HG02571 (cell line): ENCODE data around the gene MICALL1.
A peak's percentile ranks its signal among the peaks of the same experiment; 100 is the strongest.

Experiments used
- ATAC-seq: cut with Tn5 transposase; IDR thresholded peaks from one replicate; pipeline ENCODE4 v1.9.1; 2021; ENCODE audit warnings: mild to moderate bottlenecking, moderate library complexity; ENCODE audit not compliant: unreplicated experiment

The MICALL1 gene

DNA sequence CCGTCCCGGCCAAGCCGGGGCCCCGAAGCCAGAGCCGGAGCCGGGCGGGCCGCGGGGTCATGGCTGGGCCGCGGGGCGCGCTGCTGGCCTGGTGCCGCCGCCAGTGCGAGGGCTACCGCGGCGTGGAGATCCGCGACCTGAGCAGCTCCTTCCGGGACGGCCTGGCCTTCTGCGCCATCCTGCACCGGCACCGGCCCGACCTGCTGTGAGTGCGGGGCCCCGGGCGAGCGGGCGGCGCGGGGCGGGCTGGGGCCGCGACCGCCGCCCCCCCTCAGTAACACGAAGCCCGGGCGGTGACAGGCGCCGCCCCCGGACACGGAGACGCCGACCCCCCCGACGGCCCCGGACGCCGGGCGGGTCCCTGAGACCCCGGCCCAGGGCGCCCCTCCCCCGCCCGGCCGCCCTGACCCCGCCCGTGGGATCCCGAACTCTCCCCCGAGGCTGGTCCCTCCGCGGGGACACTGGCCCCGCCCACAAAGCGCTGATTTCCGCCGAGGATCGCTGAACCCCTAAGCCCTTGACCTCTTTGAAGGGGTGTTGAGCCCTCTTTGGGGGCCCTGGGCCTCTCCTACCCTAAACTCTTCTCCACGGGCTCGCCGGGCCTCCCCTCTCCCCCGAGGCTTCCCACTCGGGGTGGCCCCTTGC lies 389 bp downstream of the MICALL1 start:
- ATAC-seq = peak; percentile 34

DNA sequence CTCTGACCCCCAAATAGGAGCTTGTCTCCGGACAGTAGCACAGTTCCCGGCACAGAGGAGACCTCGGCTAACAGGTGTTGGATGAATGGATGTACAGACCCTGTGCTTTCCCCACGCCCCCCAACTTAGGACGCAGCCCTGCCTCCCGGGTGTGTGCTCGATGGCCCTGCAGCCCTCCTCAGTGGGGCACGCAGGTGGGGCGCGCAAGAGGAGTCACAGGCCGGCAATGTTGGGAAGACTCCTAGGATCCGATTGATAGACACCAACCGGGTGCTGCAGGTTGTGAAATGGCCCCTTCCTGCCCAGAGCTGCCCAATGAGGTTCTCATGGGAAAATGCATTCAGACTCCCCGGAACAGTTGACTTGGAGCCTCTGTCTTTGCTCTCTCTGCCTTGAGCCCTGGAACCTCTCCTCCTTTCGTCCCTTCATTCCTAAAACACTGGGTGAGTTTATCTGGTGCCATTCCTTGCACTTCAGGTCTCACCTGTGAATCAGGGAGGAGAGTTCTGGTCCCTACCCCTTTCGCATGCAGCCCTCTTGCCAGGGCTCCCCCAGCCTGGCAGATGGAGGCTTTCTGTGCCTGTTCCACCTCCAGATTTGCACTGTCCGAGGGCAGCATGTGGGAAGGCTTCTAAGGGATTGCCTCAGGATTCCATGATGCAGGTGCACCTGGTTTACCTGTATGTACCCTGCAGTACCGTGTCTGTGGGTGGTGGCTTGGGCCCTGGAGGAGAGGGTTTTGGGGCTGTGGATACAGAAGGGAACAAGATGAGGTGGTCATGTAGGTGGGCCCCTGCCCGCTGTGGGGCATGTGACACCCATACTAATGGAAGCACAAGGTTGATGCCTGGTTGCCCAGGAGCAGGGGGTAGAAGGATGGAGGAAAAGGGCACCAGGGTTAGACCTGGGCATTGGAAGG lies 1.2 kb downstream of the MICALL1 start:
- ATAC-seq = no peak

DNA sequence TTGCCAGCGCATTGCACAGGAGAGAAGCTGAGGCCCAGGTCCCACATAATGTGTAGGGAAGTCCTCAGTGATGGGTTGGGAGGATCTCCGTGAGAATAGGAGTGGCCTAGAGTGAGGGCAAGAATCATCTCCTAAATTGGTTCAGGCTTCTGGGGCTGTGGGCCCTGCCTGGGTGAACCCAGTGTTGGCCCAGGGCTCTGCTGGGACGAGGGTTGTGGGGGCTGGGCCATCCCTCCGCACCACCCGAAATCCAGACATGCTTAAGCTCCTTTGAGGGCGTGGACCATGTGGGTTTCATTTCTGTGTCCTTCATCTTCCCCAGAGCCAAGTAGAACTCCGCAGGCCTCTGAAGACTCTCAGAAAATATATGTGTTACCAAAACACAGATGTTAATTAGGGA lies 3.7 kb downstream of the MICALL1 start:
- ATAC-seq = no peak

DNA sequence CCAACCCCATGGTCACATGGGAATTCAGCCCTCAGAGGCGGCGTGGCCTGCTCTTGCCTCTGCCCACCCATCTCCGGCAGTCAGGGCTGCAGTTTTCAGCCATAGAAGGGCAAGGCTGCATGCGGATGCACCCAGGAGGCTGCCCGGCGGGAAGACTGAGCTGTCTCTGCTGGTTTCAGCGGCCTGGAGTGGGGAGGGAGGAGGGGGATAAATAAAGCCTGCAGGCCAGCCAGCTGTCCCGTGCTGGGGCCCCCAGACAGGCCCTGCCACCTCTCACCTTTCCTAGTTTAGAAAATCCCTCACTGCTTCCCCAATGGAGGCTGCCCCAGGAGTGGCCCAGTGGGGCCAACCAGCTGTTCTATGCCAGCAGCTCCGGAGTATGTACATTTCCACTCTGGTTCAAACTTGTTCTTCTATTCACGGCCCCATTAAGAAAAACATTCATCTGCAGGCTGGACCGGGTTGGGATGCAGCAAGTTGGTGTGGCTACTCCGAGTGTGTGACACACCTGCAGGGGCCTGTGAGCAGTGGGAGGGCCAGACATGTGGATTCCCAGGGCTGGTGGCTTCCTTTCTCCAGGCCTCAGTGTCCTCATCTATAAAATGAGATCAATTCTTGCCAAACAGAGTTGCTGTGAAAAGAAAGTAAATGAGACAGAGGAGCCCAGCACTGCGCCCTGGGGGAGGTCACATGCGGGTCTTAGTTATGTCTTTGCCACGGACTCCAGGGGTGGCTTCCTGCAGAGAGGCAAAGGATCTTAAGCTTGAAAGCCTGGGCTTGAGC lies 5.0 kb downstream of the MICALL1 start:
- ATAC-seq = no peak

DNA sequence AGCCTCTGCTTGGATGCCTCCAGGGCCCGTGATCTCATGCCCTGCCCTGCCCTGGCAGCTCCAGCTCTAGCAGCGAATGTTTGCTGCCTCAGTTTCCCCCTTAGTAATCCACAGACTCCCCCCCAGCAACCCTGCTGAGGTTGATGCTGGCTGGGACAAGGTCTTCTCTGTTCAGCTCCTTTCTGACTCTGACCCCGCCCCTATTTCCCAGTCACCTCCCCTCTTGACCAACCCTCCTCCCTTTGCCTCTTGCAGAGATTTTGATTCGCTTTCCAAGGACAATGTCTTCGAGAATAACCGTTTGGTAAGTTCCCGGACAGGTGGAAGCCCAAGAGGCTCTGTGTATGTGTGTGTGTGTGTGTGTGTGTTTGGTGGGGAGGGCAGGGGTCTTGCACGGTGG lies 5.6 kb downstream of the MICALL1 start:
- ATAC-seq = no peak

DNA sequence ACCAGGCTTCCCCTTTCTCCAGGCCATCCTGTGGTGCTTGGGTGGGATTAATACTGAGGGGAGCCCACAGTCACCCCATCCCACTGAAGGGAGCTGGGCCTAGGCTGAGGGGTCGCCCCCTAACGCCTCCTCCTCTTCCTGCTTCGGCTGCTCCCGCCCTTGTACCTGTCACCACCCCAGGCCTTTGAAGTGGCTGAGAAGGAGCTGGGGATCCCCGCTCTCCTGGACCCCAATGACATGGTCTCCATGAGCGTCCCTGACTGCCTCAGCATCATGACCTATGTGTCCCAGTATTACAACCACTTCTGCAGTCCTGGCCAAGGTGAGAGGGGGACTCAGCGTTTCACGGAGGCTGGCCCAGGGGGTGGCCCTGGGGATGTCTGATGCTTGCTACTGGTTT lies 6.1 kb downstream of the MICALL1 start:
- no peak for ATAC-seq

DNA sequence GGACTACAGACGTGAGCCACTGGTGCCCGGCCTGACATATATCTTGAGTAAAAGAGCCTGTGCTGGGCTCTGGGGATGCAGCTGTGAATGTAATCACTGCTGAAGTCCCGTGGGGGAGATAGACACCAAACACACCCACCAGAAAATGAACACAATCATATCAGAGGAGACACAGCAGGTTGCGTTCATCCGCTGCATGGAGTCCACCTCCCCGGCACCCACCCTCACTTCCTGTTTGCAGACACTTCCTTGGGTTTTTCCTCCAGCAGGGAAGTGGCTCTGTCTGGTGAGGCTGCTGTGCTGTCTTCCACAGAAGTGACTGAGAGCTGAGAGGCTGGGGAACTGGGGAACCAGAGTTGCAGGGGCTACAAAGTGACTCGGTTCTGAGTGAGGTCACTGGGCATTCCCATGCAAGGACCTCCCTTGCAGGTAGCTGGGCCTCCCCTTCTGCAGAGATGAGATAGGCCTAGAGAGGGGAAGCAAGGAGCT lies 7.2 kb downstream of the MICALL1 start:
- ATAC-seq = no peak

DNA sequence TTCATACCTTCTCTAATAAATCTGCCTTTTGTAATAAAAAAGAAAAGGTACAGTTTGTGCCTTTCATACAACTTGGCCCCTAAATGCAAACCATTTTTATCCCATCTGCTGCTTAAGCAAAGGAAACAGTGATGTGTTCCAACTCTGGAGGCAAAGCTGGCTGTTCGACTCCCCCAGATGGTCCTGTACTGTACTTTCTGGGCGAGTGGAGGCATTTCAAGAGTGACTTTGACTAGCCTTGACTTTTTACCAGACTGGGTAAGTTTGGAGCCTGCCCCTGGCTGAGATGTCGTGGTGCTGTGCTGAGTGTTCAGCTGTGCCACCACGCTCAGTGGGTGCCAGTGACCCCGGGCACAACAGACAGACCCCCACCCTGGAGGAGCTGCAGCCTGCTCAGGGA lies 10.2 kb downstream of the MICALL1 start:
- ATAC-seq = no peak

DNA sequence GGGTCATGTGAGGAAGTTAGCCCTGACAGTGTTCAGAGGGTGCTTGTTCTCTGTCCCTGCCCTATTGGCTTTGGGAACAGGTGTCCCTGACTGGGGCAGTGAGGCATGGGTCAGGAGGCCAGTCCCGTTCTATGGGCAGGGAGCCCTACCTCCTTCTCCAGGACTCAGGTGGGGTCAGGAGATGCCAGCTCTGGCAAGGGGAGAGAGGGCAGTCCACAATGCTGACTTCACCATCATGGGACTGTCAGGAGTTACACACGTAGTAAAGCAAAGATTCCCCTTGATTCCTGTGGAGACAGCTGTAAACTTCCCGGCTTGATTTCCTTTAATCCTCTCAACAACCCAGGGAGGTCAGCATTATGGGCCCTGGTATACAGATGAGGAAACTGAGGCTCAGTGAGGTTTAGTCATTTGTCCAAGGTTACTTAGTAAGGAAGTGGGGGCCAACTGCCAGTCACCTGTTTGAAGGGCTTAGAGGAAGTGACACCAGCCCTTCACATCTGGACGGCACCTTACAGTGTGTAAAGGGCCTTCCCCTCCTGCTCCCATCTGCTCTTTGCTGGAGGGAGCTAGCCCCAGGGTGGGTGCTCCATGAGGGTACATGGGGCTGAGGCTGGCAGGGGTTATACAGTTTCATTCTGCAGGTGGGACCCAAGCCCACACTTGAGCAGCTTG lies 11.9 kb downstream of the MICALL1 start:
- ATAC-seq = no peak

DNA sequence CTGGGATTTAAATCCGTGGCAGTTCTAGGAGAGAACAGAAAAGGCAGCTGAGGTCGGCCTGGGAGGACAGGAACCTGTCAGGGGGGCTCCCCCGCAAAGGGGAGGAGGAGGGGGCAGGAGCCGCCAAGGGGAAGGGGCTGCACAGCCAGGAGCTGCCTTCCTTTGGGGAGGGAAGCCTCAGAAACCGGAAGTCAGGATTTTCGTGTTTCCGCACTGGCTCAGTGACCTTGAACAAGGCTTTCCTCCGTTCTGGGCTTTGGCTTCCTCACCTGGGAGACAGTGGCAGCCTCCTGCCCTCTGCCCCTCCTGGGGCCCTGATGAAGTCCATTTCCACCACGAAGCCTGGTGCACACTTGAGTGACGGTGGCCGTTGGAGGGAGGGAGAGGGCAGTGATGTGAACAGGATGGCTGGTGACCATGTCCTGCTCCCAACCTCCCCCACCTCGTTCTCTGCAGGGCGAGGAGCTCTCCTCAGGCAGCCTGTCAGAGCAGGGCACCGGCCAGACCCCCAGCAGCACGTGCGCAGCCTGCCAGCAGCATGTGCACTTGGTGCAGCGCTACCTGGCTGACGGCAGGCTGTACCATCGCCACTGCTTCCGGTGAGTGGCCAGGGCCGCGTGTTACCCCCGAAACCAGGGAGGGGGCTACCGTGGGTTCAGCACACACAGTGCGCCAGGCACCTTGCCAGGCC lies 12.6 kb downstream of the MICALL1 start:
- no peak for ATAC-seq

DNA sequence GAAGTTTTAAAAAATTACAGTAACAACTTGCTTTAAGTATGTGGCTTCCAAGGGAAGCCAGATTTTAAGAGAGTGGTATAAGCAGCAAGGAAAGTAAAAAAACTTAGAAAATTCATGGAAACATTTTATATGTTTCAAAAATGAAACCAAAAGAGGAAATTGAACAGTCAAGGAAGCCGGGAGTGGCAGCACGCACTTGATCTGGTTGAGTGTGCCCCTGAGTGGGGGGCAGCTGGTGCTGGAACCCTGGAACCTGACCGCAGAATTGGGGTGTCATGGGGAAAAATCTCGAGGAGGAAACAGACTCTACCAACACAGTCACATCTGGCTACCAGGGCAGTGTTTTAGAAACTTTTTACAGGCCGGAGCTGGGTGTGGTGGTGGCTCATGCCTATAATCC lies 14.0 kb downstream of the MICALL1 start:
- ATAC-seq = no peak

DNA sequence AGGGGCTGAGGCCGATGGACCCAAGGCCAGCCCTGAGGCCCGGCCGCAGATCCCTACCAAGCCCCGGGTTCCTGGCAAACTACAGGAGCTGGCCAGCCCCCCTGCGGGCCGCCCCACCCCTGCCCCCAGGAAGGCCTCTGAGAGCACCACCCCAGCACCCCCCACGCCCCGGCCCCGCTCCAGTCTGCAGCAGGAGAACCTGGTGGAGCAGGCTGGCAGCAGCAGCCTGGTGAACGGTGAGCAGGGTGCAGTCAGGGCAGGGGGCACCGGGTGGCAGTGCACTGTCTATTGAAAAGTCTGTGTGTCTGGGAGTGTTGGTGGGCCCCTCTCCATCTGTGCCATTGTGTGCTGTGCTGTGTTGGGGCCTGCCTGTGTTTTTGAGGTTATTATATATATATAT lies 16.1 kb downstream of the MICALL1 start:
- ATAC-seq = no peak

DNA sequence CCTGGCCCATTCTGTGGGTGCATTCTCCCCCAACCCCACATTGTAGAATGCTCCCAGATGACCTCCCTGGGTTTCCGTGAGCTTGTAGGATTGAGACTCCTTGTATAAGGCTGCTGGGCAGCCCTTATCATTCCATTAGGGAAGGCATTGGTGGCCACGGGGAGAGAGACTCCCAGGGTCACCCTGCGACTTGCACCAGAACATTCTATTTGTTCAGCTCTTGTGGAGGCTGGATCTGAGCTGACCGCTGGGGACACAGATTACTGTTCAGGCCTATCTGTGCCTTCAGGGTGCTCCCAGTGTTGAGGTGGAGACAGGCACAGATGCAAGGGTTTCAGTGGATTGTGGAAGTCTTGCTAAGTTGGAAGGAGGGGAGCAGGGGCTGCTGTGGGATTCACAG lies 17.8 kb downstream of the MICALL1 start:
- ATAC-seq = no peak

DNA sequence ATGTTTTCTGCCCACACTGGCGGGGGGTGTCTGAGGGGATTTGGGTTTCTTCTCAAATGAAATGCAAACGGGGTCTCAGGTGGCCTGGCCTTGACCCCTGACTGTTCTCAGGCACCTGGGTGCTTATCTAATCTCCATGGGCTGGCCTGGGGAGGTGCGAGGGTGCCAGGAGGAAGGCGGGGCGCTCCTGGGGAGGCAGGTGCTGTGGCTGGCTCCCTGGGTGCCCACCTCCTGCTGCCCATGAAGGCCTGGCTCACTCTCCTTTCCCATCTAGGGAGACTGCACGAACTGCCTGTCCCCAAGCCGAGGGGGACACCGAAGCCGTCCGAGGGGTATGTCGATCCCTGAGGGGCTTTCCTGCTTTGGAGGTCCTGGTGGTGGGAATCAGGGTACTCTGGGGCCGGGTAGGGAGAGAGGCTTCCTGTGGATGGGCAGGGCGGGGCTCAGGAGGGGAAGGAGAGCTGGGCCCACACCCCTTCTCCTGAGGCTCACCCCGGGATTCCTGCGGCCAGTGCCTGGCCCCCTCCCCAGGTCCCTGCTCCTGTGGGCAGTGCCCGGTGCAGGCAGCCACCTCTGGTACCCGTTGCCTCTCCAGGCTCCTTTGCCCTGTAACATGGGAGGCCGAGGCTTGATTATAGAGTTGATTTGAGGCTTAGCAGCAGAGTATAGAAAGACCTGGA lies 18.4 kb downstream of the MICALL1 start:
- no peak for ATAC-seq

DNA sequence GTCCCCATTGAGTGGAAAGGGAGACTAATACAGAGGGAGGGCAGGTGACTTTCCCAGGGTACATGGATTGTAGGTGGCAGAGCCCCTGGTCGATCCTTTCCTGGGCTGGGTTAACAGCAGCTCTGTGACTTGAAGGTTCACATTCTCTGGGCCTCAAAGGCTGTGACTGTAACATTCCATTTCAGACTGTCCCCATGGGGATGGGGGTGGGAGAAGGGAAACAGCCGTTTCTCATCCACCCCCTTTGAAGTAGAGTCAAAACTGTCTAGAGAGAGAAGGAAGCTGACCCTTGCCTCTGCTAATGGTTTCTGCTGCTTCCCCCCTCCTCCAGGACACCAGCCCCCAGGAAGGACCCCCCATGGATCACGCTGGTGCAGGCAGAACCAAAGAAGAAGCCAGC lies 19.2 kb downstream of the MICALL1 start:
- ATAC-seq = no peak

DNA sequence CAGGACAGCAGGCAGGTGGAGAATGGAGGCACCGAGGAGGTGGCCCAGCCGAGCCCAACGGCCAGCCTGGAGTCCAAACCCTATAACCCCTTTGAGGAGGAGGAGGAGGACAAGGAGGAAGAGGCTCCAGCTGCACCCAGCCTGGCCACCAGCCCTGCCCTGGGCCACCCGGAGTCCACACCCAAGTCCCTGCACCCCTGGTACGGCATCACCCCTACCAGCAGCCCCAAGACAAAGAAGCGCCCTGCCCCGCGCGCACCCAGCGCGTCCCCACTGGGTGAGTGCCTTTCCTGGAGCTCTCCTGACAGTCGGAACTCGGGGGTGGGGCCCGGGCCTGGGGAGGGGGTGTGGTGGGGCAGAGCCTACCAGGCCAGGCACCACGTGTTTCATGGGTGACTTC lies 19.7 kb downstream of the MICALL1 start:
- no peak for ATAC-seq

DNA sequence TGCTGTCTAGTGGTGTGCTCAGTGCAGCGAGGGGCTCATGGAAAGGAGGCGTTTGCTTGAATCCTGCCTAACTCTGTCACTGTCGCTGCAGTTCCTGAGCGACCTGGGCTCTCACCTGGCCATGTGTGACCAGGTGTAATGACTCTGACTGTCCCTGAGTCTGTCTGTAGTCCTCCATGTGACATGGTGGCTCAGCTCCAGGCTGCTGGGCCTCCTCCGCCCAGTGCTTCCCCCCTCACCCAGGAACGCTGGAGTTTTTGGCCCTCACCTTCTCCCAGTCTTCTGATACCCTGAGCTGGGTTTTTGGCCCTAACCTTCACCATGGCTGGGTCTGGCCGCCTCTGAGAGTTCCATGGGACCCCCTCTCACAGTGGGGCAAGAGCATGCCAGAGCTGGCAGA lies 20.3 kb downstream of the MICALL1 start:
- no peak for ATAC-seq

DNA sequence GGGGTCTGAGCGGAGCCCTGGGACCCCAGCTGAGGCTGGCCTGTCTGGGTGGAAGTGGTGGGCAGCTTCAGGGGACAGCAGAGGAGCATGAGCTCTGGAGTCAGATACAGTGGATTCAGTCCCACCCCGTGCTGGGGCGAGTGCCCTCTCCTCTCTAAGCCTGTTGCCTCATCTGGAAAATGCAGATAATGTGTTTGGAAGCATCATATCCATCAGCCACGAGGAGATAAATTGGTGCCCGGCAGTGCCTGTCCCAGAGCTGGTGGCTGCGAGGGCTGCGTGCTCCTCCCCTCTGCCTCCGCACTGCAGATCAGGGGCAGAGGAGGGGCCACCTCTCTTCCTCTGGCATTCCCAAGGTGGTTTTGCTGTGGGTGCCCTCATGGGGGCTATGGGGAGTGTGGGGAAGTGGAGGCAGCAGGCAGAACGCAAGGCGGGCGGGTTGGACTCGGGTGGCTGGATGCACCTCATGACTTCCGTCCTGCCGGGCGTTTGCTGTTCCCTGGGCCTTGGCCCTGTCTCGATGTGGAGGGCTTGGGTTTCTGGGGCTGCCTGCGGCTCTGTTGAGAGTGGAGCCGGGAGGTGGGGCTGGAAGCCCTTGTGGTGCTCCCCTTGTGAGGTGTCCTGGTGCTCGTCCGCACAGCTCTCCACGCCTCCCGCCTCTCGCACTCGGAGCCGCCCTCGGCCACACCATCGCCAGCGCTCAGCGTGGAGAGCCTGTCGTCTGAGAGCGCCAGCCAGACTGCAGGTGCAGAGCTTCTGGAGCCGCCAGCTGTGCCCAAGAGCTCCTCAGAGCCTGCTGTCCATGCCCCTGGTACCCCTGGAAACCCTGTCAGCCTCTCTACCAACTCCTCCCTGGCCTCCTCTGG lies 20.9 kb downstream of the MICALL1 start:
- ATAC-seq = no peak

DNA sequence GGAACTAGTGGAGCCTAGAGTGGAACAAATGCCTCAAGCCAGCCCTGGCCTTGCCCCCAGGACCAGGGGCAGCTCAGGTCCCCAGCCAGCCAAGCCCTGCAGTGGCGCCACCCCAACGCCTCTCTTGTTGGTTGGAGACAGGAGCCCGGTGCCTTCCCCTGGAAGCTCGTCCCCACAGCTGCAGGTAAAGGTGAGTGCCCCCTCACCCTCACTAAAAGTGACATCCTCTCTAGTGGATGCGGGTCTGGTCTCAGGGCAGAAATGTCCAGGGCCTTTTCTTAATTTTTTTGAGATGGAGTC lies 21.5 kb downstream of the MICALL1 start:
- no peak for ATAC-seq
